ENCODE measurements around the gene NPIPA1.
"Not testable (repeated sequence)": the region's sequence is repeated elsewhere in the genome, so short reads cannot be mapped to it uniquely, and the experiment has no call there.

The NPIPA1 gene

GRCh38 chr16:14978281-14978680, 41.0 kb downstream of the NPIPA1 start:
- not testable (repeated sequence) for DNase-seq (ENCODE audit: low read depth)

DNA sequence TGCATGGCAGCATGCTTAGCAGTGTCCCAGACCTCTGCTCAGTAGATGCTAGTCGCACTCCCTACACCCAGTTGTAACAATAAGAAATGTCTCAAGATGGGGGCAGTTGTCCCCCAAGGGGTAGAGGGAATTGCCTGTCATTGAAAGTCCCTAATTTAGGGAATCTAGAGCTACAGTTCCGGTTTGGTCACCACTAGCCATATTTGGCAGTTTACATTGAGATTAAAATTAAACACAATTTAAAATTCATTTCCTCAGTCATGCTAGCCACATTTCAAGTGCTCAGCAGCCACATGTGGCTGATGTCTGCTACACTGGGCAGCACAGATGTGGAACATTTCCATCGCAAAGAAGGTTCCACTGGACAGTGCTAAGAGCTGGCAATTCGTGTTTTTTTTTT, 41.7 kb downstream of the NPIPA1 start:
- not testable (repeated sequence) for DNase-seq (ENCODE audit: low read depth)

DNA sequence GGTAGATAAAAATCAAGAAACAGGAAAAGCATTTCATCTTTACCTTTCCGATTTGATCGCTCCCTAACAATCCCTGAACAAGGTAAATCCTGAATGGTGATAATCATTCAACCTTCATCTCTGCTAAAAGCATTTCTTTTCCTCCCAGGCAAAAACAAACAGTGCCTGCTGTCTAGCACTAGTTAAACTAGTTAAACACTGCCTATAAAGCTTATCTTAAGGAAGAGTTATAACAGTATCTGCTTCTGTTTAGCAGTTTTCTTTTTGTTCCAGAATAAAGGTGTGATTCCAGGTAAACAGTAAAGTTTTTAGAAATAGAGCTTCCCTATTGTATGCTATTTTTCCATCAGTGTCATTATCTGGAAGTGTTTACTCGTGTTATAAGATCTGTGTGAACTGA, 44.0 kb downstream of the NPIPA1 start:
- DNase-seq (ENCODE audit: low read depth): not testable (repeated sequence)

DNA sequence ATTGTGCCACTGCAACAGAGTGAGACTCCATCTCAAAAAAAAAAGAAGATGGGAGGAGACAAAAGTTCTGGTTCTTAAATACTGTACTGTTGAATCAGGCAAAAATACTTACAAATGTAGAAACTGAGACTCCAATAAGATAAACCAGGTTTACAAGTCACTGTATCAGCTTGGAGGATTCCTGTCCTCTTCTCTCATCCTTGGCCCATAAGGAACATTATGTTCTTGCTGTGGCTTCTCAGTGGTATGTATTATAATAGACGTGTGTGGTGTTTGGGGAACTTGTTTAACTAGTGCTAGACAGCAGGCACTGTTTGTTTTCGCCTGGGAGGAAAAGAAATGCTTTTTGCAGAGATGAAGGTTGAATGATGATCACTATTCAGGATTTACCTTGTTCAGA, 45.3 kb downstream of the NPIPA1 start:
- DNase-seq (ENCODE audit: low read depth): not testable (repeated sequence)

DNA sequence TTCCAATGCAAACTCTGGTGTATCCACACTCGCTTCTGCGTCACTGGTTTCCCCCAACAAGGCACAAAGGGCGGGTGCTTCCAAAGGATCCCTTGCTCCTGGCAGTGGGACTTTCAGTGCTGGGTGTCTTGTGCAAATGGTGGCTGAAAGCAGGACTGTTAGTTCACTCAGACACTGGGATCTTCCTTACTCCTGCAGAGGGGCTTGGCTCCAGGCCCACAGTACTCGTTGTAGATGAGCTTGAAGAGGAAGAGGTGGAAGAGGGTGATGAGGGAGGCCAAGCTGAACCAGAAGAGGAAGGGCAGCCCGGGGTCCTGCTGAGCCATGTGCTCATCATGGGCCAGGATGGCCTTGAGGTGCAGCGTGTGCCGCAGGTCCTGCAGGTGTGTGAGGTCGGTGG, 50.8 kb downstream of the NPIPA1 start:
- not testable (repeated sequence) for DNase-seq (ENCODE audit: low read depth)

- not testable (repeated sequence) for DNase-seq (ENCODE audit: low read depth)
These were observed 51.5 kb downstream of the NPIPA1 start for GRCh38 chr16:14988661-14989191.

DNA sequence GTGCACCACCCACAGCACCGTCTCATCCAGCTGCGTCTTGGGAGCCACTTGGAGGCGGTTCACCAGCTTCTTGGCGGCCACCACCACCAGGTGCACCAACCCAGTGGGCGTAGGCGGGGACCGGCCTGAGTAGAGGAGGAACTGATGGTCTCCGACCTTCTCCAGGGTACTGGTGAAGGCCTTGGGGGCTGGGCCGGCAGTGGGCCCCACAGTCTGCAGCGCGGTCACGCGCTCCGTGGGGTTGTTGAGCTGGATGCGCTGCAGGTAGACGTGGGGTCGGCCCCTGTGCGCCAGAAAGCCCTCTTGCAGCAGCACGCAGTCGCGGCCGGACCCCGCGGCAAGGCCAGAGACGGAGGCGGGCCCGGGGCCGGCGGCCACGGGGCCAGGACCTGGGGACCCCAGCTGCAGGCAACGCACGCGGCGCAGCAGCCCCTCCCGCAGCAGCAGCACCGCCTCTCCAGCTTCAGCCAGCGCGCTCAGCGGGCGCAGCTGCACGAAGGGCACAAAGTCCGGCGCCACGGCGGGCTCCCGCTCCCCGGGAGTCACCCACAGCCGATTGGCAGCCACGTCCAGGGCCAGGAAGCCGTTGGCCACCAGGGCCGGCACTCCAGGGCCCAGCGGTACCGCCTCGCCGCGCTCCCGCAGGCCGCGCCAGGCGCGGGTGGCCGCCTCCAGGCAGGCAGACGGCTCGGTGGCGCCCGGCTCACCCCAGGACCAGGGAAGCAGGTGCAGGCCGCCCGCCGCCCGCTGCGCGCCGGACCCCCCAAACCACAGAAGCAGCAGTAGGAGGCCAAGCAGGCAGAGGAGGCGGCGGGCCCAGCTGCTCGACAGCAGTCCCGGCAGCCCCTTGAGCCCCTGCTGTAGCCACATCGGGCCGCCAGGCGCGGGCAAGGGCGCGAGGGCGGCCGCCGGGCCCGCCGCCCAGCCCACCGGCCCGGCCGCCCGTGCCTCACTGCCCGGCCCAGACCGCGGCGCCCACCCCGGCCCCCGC, 52.3 kb downstream of the NPIPA1 start:
- DNase-seq (ENCODE audit: low read depth): not testable (repeated sequence)

DNA sequence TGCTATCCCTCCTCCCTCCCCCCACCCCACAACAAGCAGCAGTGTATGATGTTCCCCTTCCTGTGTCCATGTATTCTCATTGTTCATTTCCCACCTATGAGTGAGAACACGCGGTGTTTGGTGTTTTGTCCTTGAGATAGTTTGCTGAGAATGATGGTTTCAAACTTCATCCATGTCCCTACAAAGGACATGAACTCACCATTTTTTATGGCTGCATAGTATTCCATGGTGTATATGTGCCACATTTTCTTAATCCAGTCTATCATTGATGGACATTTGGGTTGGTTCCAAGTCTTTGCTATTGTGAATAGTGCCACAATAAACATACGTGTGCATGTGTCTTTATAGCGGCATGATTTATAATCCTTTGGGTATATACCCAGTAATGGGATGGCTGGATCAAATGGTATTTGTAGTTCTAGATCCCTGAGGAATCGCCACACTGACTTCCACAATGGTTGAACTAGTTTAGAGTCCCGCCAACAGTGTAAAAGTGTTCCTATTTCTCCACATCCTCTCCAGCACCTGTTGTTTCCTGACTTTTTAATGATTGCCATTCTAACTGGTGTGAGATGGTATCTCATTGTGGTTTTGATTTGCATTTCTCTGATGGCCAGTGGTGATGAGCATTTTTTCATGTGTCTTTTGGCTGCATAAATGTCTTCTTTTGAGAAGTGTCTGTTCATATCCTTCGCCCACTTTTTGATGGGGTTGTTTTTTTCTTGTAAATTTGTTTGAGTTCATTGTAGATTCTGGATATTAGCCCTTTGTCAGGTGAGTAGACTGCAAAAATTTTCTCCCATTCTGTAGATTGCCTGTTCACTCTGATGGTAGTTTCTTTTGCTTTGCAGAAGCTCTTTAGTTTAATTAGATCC, 56.3 kb downstream of the NPIPA1 start:
- not testable (repeated sequence) for DNase-seq (ENCODE audit: low read depth)

DNA sequence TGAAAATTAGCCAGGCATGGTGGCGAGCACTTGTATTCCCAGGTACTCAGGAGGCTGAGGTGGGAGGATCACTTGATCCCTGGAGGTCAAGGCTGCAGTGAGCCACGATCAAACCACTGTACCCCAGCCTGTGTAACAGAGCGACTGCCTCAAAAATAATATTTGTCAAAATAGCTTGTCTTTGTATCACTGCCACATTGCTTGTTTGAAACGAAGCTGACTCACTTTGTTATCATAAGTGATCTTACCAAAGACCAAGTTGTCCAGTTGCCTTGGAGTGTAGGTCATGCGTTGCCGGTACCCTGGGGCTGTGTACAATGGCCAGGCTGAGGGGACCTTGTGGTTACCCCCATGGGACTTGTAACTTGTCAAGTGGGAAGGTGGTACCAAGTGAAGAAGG, 59.5 kb downstream of the NPIPA1 start:
- not testable (repeated sequence) for DNase-seq (ENCODE audit: low read depth)

GRCh38 chr16:14998300-14998699, 61.1 kb downstream of the NPIPA1 start:
- DNase-seq (ENCODE audit: low read depth): not testable (repeated sequence)

DNA sequence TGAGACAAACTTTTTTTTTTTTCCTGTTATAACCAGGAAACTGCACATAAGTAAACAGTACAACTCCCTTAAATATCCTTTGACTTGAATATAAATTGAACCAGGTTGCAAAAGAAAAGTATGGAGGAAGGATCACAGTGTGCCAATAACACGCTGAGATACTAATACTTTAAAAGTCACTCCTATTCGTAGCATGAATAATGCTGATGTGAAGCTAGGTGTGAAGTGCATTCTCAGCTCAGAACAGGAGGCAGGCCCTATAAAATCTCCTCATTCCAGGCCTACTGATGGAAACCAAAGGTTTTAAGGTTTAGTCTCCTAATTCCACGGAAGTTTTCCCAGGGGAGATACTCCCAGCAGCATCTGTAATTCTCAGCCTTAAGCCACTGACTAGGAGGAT, 62.6 kb downstream of the NPIPA1 start:
- DNase-seq (ENCODE audit: low read depth): not testable (repeated sequence)

Measured in activated T-cell treated with anti-CD3 and anti-CD28 coated beads for 48 hours (primary cell).